HepG2 (cell line): ENCODE results near the gene ENO3. TPM values are rescaled to one million over a fixed set of nuclear protein-coding genes. Genes with fewer than 3 reads are reported as not detected.

Experiments
- ATAC-seq: fragments of 200-7000 bp; cut with Tn5 transposase; 3 replicates; pipeline ENCODE4 v1.9.1; 2020; ENCODE audit warnings: mild to moderate bottlenecking, moderate library complexity
- BruUV-seq: library from RNA; stranded (reverse); fragments of 400-500 nt; replicated peaks from 2 replicates; lab custom pipeline; 2021; lab: Mats Ljungman, UMichigan
- CTCF ChIA-PET: fragments of 300-600 bp; formaldehyde crosslinking; extraction: SDS; loops from one replicate; lab custom pipeline; 2021; ENCODE audit warnings: low total read pairs, inconsistent platforms, low intra/inter-chr PET ratio; lab: Yijun Ruan, JAX
- POLR2A ChIA-PET: fragments of 350-600 bp; sonication (Branson Sonifier 250); formaldehyde crosslinking; loops from one replicate; lab custom pipeline; 2020; ENCODE audit warnings: antibody characterized with exemption, inconsistent platforms; lab: Yijun Ruan, JAX
- DNase-seq: peaks from one replicate; pipeline ENCODE4 v3.0.0-alpha.2; 2015; ENCODE audit warnings: low spot score
- FAIRE-seq: peaks from 3 replicates; lab custom pipeline; 2011; peaks lifted over from hg19 to GRCh38; lab: Jason Lieb, UNC
- H2AFZ ChIP-seq: one replicate; pipeline ENCODE4 v1.6.1; 2011; ENCODE audit warnings: low read length, inconsistent platforms
- H3K27ac ChIP-seq: fragments of 300-600 bp; 3 replicates; pipeline ENCODE4 v1.8.0; 2011; ENCODE audit warnings: mixed run types, mild to moderate bottlenecking, mixed read lengths, low read length, inconsistent platforms; ENCODE audit not compliant: insufficient read depth; ENCODE audit errors: extremely low read length
- H3K27me3 ChIP-seq, 2 experiments: fragments of 200-600 bp in 1 of 2; 2 replicates in 1 of 2; 3 replicates in 1 of 2; pipeline versions ENCODE4 v1.6.0 to v1.8.0; 2011; ENCODE audit warnings: low read length in 2 of 2, mild to moderate bottlenecking in 2 of 2, moderate library complexity in 2 of 2, inconsistent platforms in 1 of 2; ENCODE audit not compliant: insufficient read depth in 2 of 2, control insufficient read depth in 1 of 2
- H3K36me3 ChIP-seq, 2 experiments: fragments of 200-600 bp in 1 of 2; replicated peaks in 1 of 2; 2 replicates in 1 of 2; 3 replicates in 1 of 2; pipeline versions ENCODE4 v1.5.1 to v1.8.0; 2011; ENCODE audit warnings: low read length in 2 of 2, inconsistent platforms in 1 of 2; ENCODE audit not compliant: insufficient read depth in 2 of 2, control insufficient read depth in 1 of 2
- H3K4me1 ChIP-seq: 2 replicates; pipeline ENCODE4 v1.5.1; 2012; ENCODE audit warnings: low read length, inconsistent platforms; ENCODE audit not compliant: insufficient read depth
- H3K4me2 ChIP-seq: 2 replicates; pipeline ENCODE4 v1.6.0; 2011; ENCODE audit warnings: low read depth, low read length, inconsistent platforms
- H3K4me3 ChIP-seq, 3 experiments: fragments of 200-600 bp in 1 of 3; sonication (generic), shearing (Covaris generic) in 1 of 3; replicated peaks in 1 of 3; 2 replicates each; pipeline ENCODE4 v1.5.1; 2011 to 2016; ENCODE audit warnings: low read length in 3 of 3, inconsistent platforms in 2 of 3, low read depth in 2 of 3, mild to moderate bottlenecking in 2 of 3, control low read depth in 1 of 3, mixed read lengths in 1 of 3; ENCODE audit not compliant: insufficient read depth in 1 of 3
- H3K79me2 ChIP-seq: one replicate; pipeline ENCODE4 v1.6.1; 2011; ENCODE audit warnings: low read length, inconsistent platforms; ENCODE audit not compliant: insufficient read depth
- H3K9ac ChIP-seq: 2 replicates; pipeline ENCODE4 v1.6.0; 2011; ENCODE audit warnings: mild to moderate bottlenecking, low read depth, low read length, inconsistent platforms; ENCODE audit not compliant: insufficient read depth
- H3K9me3 ChIP-seq: 2 replicates; pipeline ENCODE4 v1.5.1; 2012; ENCODE audit warnings: mild to moderate bottlenecking, low read length
- H4K20me1 ChIP-seq: 2 replicates; pipeline ENCODE4 v1.6.0; 2011; ENCODE audit warnings: inconsistent platforms, mild to moderate bottlenecking, low read length, moderate library complexity; ENCODE audit not compliant: insufficient read depth
- AGO1 ChIP-seq: fragments of 200-400 bp; formaldehyde crosslinking; IDR thresholded peaks from 2 replicates; pipeline ENCODE4 v1.6.1; 2017; ENCODE audit warnings: mild to moderate bottlenecking, low read depth, low read length, moderate library complexity; ENCODE audit not compliant: poor library complexity, severe bottlenecking
- MXD4 ChIP-seq: IDR thresholded peaks from 2 replicates; pipeline ENCODE4 v1.6.1; 2016; ENCODE audit warnings: mild to moderate bottlenecking, missing biosample characterization, missing genetic modification reagents
- NCOR1 ChIP-seq: fragments of 200-600 bp; sonication (generic); IDR thresholded peaks from 2 replicates; pipeline ENCODE4 v1.7.0; 2017; ENCODE audit warnings: antibody characterized with exemption, low read length, borderline replicate concordance
- NRL ChIP-seq: sonication (generic); formaldehyde crosslinking; IDR thresholded peaks from 2 replicates; pipeline ENCODE4 v1.5.0; 2020; ENCODE audit warnings: missing genetic modification reagents, mild to moderate bottlenecking, moderate library complexity, borderline replicate concordance
- TEAD3 ChIP-seq: optimal IDR thresholded peaks from 2 replicates; pipeline ENCODE3; 2016; ENCODE audit warnings: borderline replicate concordance
- XRCC5 ChIP-seq: fragments of 200-400 bp; formaldehyde crosslinking; optimal IDR thresholded peaks from 2 replicates; pipeline ENCODE3; 2017; ENCODE audit warnings: mild to moderate bottlenecking, low read length
- ZFYVE20 ChIP-seq: sonication (generic); formaldehyde crosslinking; IDR thresholded peaks from 2 replicates; pipeline ENCODE4 v1.8.0; 2023; ENCODE audit warnings: low read depth, mild to moderate bottlenecking, moderate library complexity, missing genetic modification reagents, borderline replicate concordance
- ZNF331 ChIP-seq: sonication (generic); formaldehyde crosslinking; IDR thresholded peaks from 2 replicates; pipeline ENCODE4 v1.4.0; 2020; ENCODE audit warnings: missing genetic modification reagents
- WGBS: methylation state at CpG from one replicate; pipeline ENCODE4 v1.1.6; 2017; ENCODE audit warnings: low lambda C conversion rate; 5-methylcytosine and 5-hydroxymethylcytosine counted together
- in situ Hi-C: cut with HindIII; loops from 2 replicates; pipeline ENCODE4 v1.10.0; 2017; ENCODE audit warnings: low pct_unique_long_range_greater_than_20kb; ENCODE audit not compliant: extremely low pct_ligation_motif_present
- intact Hi-C: fragments of 100-400 bp; cut with micrococcal nuclease; formaldehyde crosslinking; loops from one replicate; pipeline ENCODE4 v1.10.0; 2022; ENCODE audit not compliant: unreplicated experiment
- polyA plus RNA-seq, 8 experiments: library from polyadenylated mRNA; depleted of rRNA in 3 of 8; stranded (reverse) in 7 of 8; unstranded in 1 of 8; fragments of >200 nt; fragmentation: Illumina TruSeq in 4 of 8; extraction: Trizol in 4 of 8; gene quantifications; 2 replicates each; pipeline versions ENCODE4 v1.2.1 to v1.2.3, GENCODE V29; 2011 to 2016; ENCODE audit warnings: low read depth in 4 of 8, missing spikeins in 1 of 8, mixed read lengths in 1 of 8; ENCODE audit not compliant: insufficient read depth in 1 of 8
- total RNA-seq, 5 experiments: library from RNA; depleted of rRNA; stranded (reverse); fragments of >200 nt; fragmentation: Illumina TruSeq; extraction: Trizol; gene quantifications; 2 replicates each; pipeline ENCODE4 v1.2.3, GENCODE V29; 2016; ENCODE audit warnings: low read depth in 1 of 5
- TF ChIP-seq, protein P1 (sequence below): sonication (generic); formaldehyde crosslinking; IDR thresholded peaks from 2 replicates; pipeline ENCODE4 v1.4.0; 2020; ENCODE audit warnings: missing genetic modification reagents, mild to moderate bottlenecking, borderline replicate concordance
- TF ChIP-seq, protein P2 (sequence below): IDR thresholded peaks from 2 replicates; pipeline ENCODE4 v1.6.1; 2016; ENCODE audit warnings: missing compliant biosample characterization, missing genetic modification reagents, borderline replicate concordance
- TF ChIP-seq, protein P3 (sequence below): IDR thresholded peaks from 2 replicates; pipeline ENCODE4 v1.6.1; 2012; ENCODE audit warnings: low read depth, low read length, improper control_type of control experiment

The ENO3 gene
- total and polyA plus RNA-seq, 2 of the 13 experiments (the other 11 are each of a cell fraction or from before 2014, with no cell fraction given): 59.8 to 69.8 TPM

DNA sequence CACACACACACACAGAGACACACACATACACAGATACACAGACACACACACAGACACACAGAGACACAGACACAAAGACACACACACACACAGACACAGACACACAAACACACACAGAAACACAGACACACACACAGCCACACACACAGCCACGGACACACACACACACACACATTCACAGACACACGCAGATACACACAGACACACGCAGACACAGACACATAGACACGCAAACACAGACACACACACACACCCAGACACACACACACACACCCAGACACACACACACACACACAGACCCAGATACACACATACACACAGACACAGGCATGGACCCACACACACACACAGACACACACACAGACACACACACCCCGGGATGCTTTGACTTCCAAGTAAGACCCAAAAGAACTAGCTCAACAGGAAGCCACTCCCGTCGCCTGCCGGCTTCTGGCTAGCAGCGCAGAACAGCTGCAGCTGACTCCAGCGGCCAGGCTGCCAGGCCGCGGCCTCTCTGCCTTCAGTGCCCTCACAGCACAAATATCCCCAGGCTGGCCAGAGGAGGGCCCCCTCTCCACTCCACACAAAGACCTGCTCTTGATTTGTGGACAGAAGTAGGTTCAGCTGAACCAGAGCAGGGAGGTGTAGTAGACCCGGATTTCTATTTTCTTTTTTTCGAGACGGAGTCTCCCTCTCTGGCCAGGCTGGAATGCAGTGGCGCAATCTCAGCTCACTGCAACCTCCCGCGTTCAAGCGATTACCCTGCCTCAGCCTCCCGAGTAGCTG, 42.0 kb upstream of the ENO3 start (continued):
- TF ChIP-seq, protein P1, sequence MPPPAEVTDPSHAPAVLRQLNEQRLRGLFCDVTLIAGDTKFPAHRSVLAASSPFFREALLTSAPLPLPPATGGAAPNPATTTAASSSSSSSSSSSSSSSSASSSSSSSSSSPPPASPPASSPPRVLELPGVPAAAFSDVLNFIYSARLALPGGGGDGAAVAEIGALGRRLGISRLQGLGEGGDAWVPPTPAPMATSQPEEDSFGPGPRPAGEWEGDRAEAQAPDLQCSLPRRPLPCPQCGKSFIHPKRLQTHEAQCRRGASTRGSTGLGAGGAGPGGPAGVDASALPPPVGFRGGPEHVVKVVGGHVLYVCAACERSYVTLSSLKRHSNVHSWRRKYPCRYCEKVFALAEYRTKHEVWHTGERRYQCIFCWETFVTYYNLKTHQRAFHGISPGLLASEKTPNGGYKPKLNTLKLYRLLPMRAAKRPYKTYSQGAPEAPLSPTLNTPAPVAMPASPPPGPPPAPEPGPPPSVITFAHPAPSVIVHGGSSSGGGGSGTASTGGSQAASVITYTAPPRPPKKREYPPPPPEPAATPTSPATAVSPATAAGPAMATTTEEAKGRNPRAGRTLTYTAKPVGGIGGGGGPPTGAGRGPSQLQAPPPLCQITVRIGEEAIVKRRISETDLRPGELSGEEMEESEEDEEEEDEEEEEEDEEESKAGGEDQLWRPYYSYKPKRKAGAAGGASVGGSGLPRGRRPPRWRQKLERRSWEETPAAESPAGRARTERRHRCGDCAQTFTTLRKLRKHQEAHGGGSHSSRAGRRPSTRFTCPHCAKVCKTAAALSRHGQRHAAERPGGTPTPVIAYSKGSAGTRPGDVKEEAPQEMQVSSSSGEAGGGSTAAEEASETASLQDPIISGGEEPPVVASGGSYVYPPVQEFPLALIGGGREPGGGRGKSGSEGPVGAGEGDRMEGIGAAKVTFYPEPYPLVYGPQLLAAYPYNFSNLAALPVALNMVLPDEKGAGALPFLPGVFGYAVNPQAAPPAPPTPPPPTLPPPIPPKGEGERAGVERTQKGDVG (CRISPR knock-in tag): 0 out of 2 replicates have a peak, but pooled peaks have one; percentile 8
- peak; percentile 71 for TF ChIP-seq XRCC5
- TF ChIP-seq, protein P2, sequence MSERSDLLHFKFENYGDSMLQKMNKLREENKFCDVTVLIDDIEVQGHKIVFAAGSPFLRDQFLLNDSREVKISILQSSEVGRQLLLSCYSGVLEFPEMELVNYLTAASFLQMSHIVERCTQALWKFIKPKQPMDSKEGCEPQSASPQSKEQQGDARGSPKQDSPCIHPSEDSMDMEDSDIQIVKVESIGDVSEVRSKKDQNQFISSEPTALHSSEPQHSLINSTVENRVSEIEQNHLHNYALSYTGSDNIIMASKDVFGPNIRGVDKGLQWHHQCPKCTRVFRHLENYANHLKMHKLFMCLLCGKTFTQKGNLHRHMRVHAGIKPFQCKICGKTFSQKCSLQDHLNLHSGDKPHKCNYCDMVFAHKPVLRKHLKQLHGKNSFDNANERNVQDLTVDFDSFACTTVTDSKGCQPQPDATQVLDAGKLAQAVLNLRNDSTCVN: 0 out of 2 replicates have a peak, but pooled peaks have one; percentile 20
- TF ChIP-seq AGO1: peak; percentile 32
- TF ChIP-seq TEAD3 (CRISPR knock-in tag): peak; percentile 87

DNA sequence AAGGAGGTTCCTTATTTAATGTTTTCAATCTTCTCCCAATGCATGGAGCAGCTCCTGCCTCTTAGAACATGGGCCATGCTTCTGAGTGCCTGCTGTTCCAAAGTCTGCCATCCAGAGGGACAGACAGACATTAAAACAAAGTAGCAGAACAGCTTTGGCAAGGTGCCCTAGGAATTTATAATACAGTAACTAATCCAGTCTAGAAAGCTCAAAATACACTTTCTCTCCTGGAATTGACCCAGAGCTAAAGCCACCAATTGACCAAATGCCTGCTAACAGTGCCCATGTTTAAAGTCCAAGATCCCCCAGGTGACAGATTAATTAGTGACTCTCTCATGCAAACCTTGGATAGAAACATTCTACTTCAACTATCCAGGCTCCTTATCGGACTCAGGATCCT, 36.9 kb upstream of the ENO3 start:
- BruUV-seq: no TSS peak
- ATAC-seq: no peak; the same call in none of the 3 replicates
- H3K27me3 ChIP-seq: no peaks in the 10 kb centered on the region
- peaks cover 46% of the 10 kb centered on the region for H3K4me1 ChIP-seq
- 0% methylated on average over 1 of the region's 1 CpG for WGBS
- CTCF ChIA-PET: no interaction called here
- POLR2A ChIA-PET: interaction anchor here (0.8 to 2.6 kb wide), 2 partner anchors 26 to 53 kb away, joined by 3 to 12 read pairs; partner anchors contain the start of genes RNF167, SLC25A11 and SPAG7
- H2AFZ ChIP-seq: peak overlapping the region; percentile 6
- H3K36me3 ChIP-seq: no peaks in the 10 kb centered on the region
- peak overlapping the region; percentile 42 for H3K27ac ChIP-seq
- H4K20me1 ChIP-seq: no peaks in the 10 kb centered on the region
- in situ Hi-C loops (no loop called here), intact Hi-C loops (no loop called here)
- peak overlapping the region in 1 of 3 experiments; percentile 22; a peak in 2 of 6 replicates for H3K4me3 ChIP-seq
- no peaks in the 10 kb centered on the region for H3K9me3 ChIP-seq
- peak overlapping the region; percentile 54 for H3K4me2 ChIP-seq
- FAIRE-seq: peak; percentile 68
- no peaks in the 10 kb centered on the region for H3K79me2 ChIP-seq
- peak; percentile 63 for DNase-seq
- peak overlapping the region; percentile 23; the same call in 1 of the 2 replicates for H3K9ac ChIP-seq
- TF ChIP-seq NCOR1 (peak; percentile 43; the same call in 1 of the 2 replicates), MXD4 (no peak), ZFYVE20 (CRISPR knock-in tag) (no peak), ZNF331 (CRISPR knock-in tag) (no peak), NRL (CRISPR knock-in tag) (no peak)
- TF ChIP-seq, protein P2: 0 out of 2 replicates have a peak, but pooled peaks have one; percentile 59
- TF ChIP-seq, protein P3, sequence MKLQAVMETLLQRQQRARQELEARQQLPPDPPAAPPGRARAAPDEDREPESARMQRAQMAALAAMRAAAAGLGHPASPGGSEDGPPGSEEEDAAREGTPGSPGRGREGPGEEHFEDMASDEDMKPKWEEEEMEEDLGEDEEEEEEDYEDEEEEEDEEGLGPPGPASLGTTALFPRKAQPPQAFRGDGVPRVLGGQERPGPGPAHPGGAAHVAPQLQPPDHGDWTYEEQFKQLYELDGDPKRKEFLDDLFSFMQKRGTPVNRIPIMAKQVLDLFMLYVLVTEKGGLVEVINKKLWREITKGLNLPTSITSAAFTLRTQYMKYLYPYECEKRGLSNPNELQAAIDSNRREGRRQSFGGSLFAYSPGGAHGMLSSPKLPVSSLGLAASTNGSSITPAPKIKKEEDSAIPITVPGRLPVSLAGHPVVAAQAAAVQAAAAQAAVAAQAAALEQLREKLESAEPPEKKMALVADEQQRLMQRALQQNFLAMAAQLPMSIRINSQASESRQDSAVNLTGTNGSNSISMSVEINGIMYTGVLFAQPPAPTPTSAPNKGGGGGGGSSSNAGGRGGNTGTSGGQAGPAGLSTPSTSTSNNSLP: peak; percentile 30; the same call in 1 of the 2 replicates
